Naive B cell (primary cell): ENCODE measurements around the gene TTC39C. TPM values are rescaled to one million over a fixed set of nuclear protein-coding genes. Genes with fewer than 3 reads are reported as not detected.
A peak's percentile ranks its signal among the peaks of the same experiment; 100 is the strongest.
"Not testable (repeated sequence)": the region's sequence is repeated elsewhere in the genome, so short reads cannot be mapped to it uniquely, and the experiment has no call there.

Experiments
- ATAC-seq, 2 donors: fragments of 150-1000 bp; cut with Tn5 transposase; 2 replicates each; pipeline ENCODE4 v1.10.0; 2021; ENCODE audit warnings: low read depth in 2 of 2, mild to moderate bottlenecking in 2 of 2, moderate library complexity in 2 of 2
- DNase-seq: peaks from one replicate; pipeline ENCODE4 v3.0.0; 2022
- H3K27ac Mint-ChIP-seq, 6 donors: one replicate each; pipeline ENCODE4 v1.8.0; 2020 to 2022; ENCODE audit warnings: mild to moderate bottlenecking in 6 of 6, mixed read lengths in 6 of 6, moderate library complexity in 5 of 6, inconsistent platforms in 2 of 6
- H3K27me3 Mint-ChIP-seq, 3 donors: one replicate each; pipeline ENCODE4 v1.8.0; 2021 to 2022; ENCODE audit warnings: mixed read lengths in 3 of 3, mild to moderate bottlenecking in 1 of 3
- H3K36me3 Mint-ChIP-seq, 2 donors: one replicate each; pipeline ENCODE4 v1.8.0; 2020 to 2022; ENCODE audit warnings: mixed read lengths in 2 of 2, inconsistent platforms in 1 of 2, mild to moderate bottlenecking in 1 of 2
- H3K4me1 Mint-ChIP-seq, 3 donors: one replicate each; pipeline ENCODE4 v1.8.0; 2020 to 2022; ENCODE audit warnings: mixed read lengths in 3 of 3, inconsistent platforms in 1 of 3, mild to moderate bottlenecking in 1 of 3, moderate library complexity in 1 of 3
- H3K4me3 Mint-ChIP-seq, 8 donors: one replicate each; pipeline ENCODE4 v1.8.0; 2020 to 2022; ENCODE audit warnings: mild to moderate bottlenecking in 8 of 8, mixed read lengths in 8 of 8, moderate library complexity in 8 of 8, inconsistent platforms in 2 of 8
- H3K9me3 Mint-ChIP-seq, 7 donors: one replicate each; pipeline ENCODE4 v1.8.0; 2020 to 2022; ENCODE audit warnings: mixed read lengths in 7 of 7, mild to moderate bottlenecking in 5 of 7, inconsistent platforms in 2 of 7, moderate library complexity in 1 of 7
- polyA plus RNA-seq, 6 donors: library from polyadenylated mRNA; unstranded; fragments of 300-500 nt; fragmentation: Illumina TruSeq; gene quantifications; one replicate each; pipeline ENCODE4 v1.2.3, GENCODE V29; 2021; ENCODE audit warnings: low read depth in 6 of 6

The TTC39C gene
- polyA plus RNA-seq, 6 donors from 2014 or later = 20.4 to 34.5 (median 24.3) TPM

GRCh38 chr18:24015639-24016631 is 1.4 kb downstream of the TTC39C start:
- H3K4me3 Mint-ChIP-seq = peak overlapping the region; percentile 90 to 98 (median 94)
- H3K9me3 Mint-ChIP-seq = no peaks in the 10 kb centered on the region
- peak overlapping the region; percentile 58 to 90 (median 85) for H3K27ac Mint-ChIP-seq
- no peaks in the 10 kb centered on the region for H3K27me3 Mint-ChIP-seq
- no peaks in the 10 kb centered on the region for H3K36me3 Mint-ChIP-seq
- no peak for DNase-seq
- H3K4me1 Mint-ChIP-seq = peaks cover 70 to 82% (median 75%) of the 10 kb centered on the region in 3 donors
- ATAC-seq = no peak

DNA sequence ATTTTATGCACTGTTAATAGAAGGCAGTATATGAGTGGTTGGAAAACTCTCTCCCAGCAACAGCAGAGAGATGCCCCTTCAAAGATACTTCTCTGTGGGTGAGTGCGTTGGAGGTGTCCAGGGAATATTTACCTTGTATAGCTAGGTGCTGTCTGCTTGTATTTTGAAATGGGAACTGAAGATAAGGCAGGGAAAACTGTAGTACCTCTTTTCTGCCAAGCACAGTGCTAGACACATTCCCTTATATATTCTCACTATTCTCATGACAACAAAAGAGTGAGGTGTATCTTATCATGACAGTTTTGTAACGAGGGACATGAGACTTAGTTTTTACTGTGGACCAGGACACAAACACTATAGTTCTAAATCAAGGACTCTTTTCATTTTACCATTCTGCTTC is 2.1 kb downstream of the TTC39C start:
- ATAC-seq = no peak
- H3K27me3 Mint-ChIP-seq = no peaks in the 10 kb centered on the region
- no peak for DNase-seq
- peak overlapping the region in 3 of 6 donors; percentile 41 to 79 (median 78) for H3K27ac Mint-ChIP-seq
- H3K4me1 Mint-ChIP-seq = peaks cover 70 to 82% (median 75%) of the 10 kb centered on the region in 3 donors
- peak overlapping the region; percentile 58 to 98 (median 94) for H3K4me3 Mint-ChIP-seq
- no peaks in the 10 kb centered on the region for H3K9me3 Mint-ChIP-seq
- no peaks in the 10 kb centered on the region for H3K36me3 Mint-ChIP-seq

- H3K27me3 Mint-ChIP-seq = no peaks in the 10 kb centered on the region
- DNase-seq (no peak), ATAC-seq (no peak)
- peaks cover 0 to 3% of the 10 kb centered on the region in 2 donors for H3K36me3 Mint-ChIP-seq
- H3K4me1 Mint-ChIP-seq = peaks cover 68 to 84% (median 74%) of the 10 kb centered on the region in 3 donors
- peak overlapping the region in 4 of 8 donors; percentile 4 to 62 (median 22) for H3K4me3 Mint-ChIP-seq
- H3K9me3 Mint-ChIP-seq = no peaks in the 10 kb centered on the region
- H3K27ac Mint-ChIP-seq = peak overlapping the region in 4 of 6 donors; percentile 2 to 44 (median 21)
Observed at GRCh38 chr18:24018299-24018886, 3.8 kb downstream of the TTC39C start.

DNA sequence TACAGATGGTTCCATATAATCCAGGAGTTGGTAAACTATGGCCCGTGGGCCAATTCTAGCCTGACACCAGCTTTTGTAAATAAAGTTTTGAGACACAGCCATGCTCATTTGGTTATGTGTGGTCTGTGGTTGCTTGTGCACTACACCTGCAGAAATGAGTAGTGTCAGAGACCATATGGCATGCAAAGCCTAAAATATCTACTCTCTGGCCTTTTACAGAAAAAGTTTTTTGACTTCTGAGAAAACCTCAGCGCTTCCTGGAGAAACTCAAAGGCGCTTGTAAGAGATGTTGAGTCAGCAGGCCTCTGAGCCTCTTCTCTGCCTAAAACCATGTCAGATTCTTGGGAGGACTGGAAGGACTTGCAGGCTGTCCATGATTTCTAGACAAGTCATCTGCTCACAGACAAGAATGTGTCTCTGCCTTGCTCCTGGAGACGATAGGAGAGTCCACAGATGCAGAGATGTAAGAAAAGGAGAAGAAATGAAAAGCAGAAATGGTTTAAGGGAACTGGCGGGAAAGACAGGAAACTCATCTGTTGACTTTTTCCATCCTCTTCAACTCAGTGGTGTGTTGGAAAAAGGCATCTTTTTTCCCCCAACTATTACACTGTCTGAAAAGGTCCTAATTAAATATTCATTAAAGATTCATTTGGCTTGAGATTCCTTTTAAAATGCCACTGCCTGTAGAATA is 5.2 kb downstream of the TTC39C start:
- H3K36me3 Mint-ChIP-seq = peaks cover 0 to 3% of the 10 kb centered on the region in 2 donors
- peak overlapping the region; percentile 56 to 90 (median 64) for H3K4me3 Mint-ChIP-seq
- peak; percentile 79 to 80 for ATAC-seq
- peak; percentile 62 for DNase-seq
- H3K27me3 Mint-ChIP-seq = no peaks in the 10 kb centered on the region
- H3K4me1 Mint-ChIP-seq = peaks cover 72 to 89% (median 74%) of the 10 kb centered on the region in 3 donors
- peak overlapping the region; percentile 36 to 94 (median 86) for H3K27ac Mint-ChIP-seq
- H3K9me3 Mint-ChIP-seq = no peaks in the 10 kb centered on the region

DNA sequence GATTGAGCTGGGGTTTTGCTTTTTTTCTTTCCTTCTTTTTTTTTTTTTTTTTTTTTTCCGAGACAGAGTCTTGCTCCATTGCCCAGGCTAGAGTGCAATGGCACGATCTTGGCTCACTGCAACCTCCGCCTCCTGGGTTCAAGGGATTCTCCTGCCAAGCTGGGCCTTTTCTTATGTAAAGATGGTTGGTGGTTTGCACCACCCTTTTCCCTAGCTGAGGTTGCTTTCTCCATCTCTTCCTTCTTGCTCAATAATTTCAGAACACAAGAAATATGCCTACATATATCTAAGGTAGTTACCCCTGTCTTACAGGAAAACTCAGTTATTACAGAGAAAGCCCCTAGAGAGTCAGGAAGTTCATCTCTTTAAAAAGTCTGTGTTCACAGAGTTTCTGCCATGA is 7.0 kb downstream of the TTC39C start:
- H3K27ac Mint-ChIP-seq = peak overlapping the region; percentile 12 to 86 (median 42)
- H3K4me3 Mint-ChIP-seq = peak overlapping the region in 4 of 8 donors; percentile 37 to 74 (median 46)
- peaks cover 62 to 84% (median 71%) of the 10 kb centered on the region in 3 donors for H3K4me1 Mint-ChIP-seq
- H3K27me3 Mint-ChIP-seq = no peaks in the 10 kb centered on the region
- peaks cover 0 to 3% of the 10 kb centered on the region in 2 donors for H3K36me3 Mint-ChIP-seq
- DNase-seq (no peak), ATAC-seq (no peak)
- no peaks in the 10 kb centered on the region for H3K9me3 Mint-ChIP-seq

DNA sequence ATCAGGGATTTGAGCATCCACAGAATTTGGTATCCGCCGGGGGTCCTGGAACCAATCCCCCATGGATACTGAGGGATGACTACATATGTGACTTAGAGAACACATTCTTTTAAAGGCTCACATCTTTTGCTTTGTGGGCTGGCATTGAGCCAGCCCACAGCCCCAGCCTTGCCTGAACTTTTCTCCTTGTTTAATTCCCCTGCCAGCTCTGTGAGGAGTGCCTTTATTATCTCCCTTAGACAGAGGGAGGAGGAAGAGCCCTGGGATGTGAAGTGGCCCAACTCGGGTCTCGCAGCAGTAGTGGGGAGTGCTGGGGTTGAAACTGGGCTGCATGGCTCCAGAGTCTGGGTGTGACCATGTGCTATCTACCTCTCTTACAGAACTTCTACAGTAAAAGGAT is 7.6 kb downstream of the TTC39C start:
- no peaks in the 10 kb centered on the region for H3K9me3 Mint-ChIP-seq
- peaks cover 60 to 83% (median 68%) of the 10 kb centered on the region in 3 donors for H3K4me1 Mint-ChIP-seq
- no peaks in the 10 kb centered on the region for H3K27me3 Mint-ChIP-seq
- peak overlapping the region in 2 of 8 donors; percentile 20 to 37 for H3K4me3 Mint-ChIP-seq
- DNase-seq = no peak
- H3K27ac Mint-ChIP-seq = peak overlapping the region in 1 of 6 donors; percentile 47
- no peak for ATAC-seq
- H3K36me3 Mint-ChIP-seq = peaks cover 0 to 3% of the 10 kb centered on the region in 2 donors

GRCh38 chr18:24023185-24023814 is 8.7 kb downstream of the TTC39C start:
- Mint-ChIP-seq H3K36me3 (peaks cover 0 to 3% of the 10 kb centered on the region in 2 donors), H3K4me3 (no peak overlapping the region), H3K9me3 (no peaks in the 10 kb centered on the region), H3K27me3 (no peaks in the 10 kb centered on the region), H3K4me1 (peaks cover 60 to 79% (median 68%) of the 10 kb centered on the region in 3 donors), H3K27ac (peak overlapping the region in 1 of 6 donors; percentile 50)
- ATAC-seq (no peak), DNase-seq (no peak)

DNA sequence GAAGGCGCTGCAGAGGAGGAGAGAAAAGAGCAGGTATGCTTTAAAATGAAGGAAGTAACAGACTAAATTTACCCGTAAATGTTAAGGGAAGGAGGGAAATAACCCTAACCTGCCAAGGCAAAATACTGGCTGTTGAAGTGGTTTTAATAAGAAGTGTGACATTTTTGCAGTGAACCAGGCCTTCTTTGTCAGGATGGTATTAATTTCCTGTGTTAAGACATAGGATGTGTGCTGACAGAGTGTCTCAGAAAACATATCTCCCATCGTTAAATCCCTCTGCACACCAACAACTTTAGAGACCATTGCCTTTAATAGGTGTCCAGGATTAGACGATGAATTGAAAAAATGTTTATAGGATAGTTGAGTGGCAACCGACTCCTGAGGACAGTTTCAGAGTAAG is 9.9 kb downstream of the TTC39C start:
- H3K27me3 Mint-ChIP-seq = no peaks in the 10 kb centered on the region
- DNase-seq (no peak), ATAC-seq (no peak)
- H3K4me1 Mint-ChIP-seq = peaks cover 54 to 74% (median 59%) of the 10 kb centered on the region in 3 donors
- no peaks in the 10 kb centered on the region for H3K9me3 Mint-ChIP-seq
- H3K36me3 Mint-ChIP-seq = peaks cover 0 to 3% of the 10 kb centered on the region in 2 donors
- no peak overlapping the region for H3K4me3 Mint-ChIP-seq
- peak overlapping the region in 2 of 6 donors; percentile 15 to 92 for H3K27ac Mint-ChIP-seq

DNA sequence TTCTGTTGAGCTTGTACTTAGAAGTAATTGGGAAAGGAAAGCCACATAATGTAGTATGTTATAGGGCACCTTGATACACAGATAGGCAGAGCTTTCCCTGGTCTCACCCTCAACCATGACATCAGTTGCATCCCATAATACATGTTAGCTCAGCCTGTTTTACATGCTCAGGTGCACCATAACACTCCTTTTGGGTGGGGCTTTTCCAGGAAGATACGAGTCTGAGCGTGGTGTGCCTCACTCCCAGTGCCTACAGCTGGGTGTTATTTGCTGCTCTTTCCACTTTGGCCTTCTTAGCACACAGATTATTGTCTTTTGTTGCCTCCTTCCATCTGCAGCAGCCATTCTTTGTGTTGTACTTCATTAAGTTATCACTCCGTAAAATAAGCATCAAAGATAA is 11.9 kb downstream of the TTC39C start:
- H3K36me3 Mint-ChIP-seq = peaks cover 0 to 11% of the 10 kb centered on the region in 2 donors
- ATAC-seq (no peak), DNase-seq (no peak)
- peak overlapping the region in 1 of 6 donors; percentile 10 for H3K27ac Mint-ChIP-seq
- H3K4me3 Mint-ChIP-seq = no peak overlapping the region
- H3K9me3 Mint-ChIP-seq = no peaks in the 10 kb centered on the region
- no peaks in the 10 kb centered on the region for H3K27me3 Mint-ChIP-seq
- H3K4me1 Mint-ChIP-seq = peaks cover 49 to 67% (median 54%) of the 10 kb centered on the region in 3 donors

DNA sequence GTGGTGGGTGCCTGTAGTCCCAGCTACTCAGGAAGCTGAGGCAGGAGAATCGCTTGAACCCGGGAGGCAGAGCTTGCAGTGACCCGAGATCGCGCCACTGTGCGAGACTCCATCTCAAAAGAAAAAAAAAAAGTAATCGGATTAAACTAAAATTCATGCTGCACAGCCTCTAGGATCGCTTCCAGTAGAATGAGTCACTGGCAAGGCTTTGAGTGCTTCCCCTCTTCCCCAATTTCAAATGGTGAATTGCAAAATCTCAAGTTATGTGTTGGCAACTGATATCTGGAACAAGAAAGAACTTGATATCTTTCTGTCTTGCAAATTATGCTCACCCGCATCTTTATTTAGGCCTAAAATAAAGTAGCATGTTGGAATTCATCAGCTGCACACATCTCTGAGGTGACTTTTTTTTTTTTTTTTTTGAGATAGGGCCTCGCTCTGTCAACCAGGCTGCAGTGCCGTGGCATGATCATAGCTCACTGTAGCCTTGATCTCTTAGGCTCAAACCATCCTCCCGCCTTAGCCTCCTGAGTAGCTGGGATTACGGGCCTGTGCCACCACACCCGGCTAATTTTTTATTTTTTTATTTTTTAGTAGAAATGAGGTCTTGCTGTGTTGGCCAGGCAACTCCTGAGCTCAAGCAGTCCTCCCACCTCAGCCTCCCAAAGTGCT is 12.7 kb downstream of the TTC39C start:
- no peak for ATAC-seq
- Mint-ChIP-seq H3K36me3 (peaks cover 0 to 11% of the 10 kb centered on the region in 2 donors), H3K27ac (peak overlapping the region in 2 of 6 donors; percentile 21 to 56), H3K4me3 (peak overlapping the region in 1 of 8 donors; percentile 29), H3K9me3 (no peaks in the 10 kb centered on the region), H3K4me1 (peaks cover 43 to 67% (median 50%) of the 10 kb centered on the region in 3 donors), H3K27me3 (no peaks in the 10 kb centered on the region)
- DNase-seq = no peak

- not testable (repeated sequence) for ATAC-seq, DNase-seq, H3K27me3 Mint-ChIP-seq, H3K4me3 Mint-ChIP-seq, H3K9me3 Mint-ChIP-seq
- Mint-ChIP-seq H3K27ac (peak overlapping the region in 1 of 6 donors; percentile 42), H3K4me1 (peaks cover 47 to 62% (median 53%) of the 10 kb centered on the region in 3 donors), H3K36me3 (peaks cover 11 to 12% of the 10 kb centered on the region in 2 donors)
Observed at GRCh38 chr18:24028946-24029345, 14.4 kb downstream of the TTC39C start.

DNA sequence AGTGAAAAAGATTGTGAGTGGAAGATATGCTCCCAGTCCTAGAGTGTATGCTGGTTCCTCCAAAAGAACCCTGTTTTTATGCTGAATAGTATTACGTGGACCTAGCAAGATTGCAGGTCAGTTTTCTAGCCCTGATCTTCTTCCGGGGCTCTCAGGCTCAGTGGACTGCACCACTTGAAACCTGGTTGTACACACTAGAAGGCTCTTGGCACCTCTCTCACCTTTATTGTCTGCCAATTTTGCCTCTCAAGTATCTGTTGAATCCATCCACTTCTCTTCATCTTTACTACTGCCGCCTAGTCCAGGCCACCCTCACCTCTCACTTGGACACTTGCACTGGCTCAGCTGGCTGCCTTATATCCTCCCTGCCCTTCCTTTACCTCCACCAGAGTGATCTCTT is 16.8 kb downstream of the TTC39C start:
- Mint-ChIP-seq H3K4me1 (peaks cover 47 to 59% (median 56%) of the 10 kb centered on the region in 3 donors), H3K27me3 (no peaks in the 10 kb centered on the region), H3K9me3 (no peaks in the 10 kb centered on the region), H3K27ac (peak overlapping the region in 1 of 6 donors; percentile 57), H3K36me3 (peaks cover 12% of the 10 kb centered on the region in 2 donors), H3K4me3 (no peak overlapping the region)
- DNase-seq = no peak
- ATAC-seq = no peak
